Keratinocyte (primary cell): Measurements from ENCODE around the gene CTNND2. TPM values are rescaled to one million over a fixed set of nuclear protein-coding genes. Genes with fewer than 3 reads are reported as not detected.

ENCODE experiments used
- DNase-seq: peaks from one replicate; pipeline ENCODE4 v3.0.0-alpha.2; 2011; ENCODE audit warnings: low read depth, missing footprints, low spot score
- FAIRE-seq: peaks from 2 replicates; lab custom pipeline; 2011; peaks lifted over from hg19 to GRCh38; lab: Jason Lieb, UNC
- H2AFZ ChIP-seq: 2 replicates; pipeline ENCODE4 v1.6.0; 2012; ENCODE audit warnings: low read length, control low read depth, inconsistent platforms; ENCODE audit not compliant: control insufficient read depth
- H3K27ac ChIP-seq: 2 replicates; pipeline ENCODE4 v1.5.1; 2011; ENCODE audit warnings: low read length; ENCODE audit not compliant: control insufficient read depth, insufficient read depth
- H3K27me3 ChIP-seq: 3 replicates; pipeline ENCODE4 v1.6.0; 2011; ENCODE audit warnings: low read length; ENCODE audit not compliant: control insufficient read depth, insufficient read depth; ENCODE audit errors: extremely low read depth
- H3K36me3 ChIP-seq, 2 experiments: 2 replicates in 1 of 2; 3 replicates in 1 of 2; pipeline ENCODE4 v1.5.1; 2011; ENCODE audit warnings: low read length in 2 of 2, mild to moderate bottlenecking in 1 of 2; ENCODE audit not compliant: control insufficient read depth in 2 of 2, insufficient read depth in 2 of 2; ENCODE audit errors: extremely low read depth in 1 of 2
- H3K4me1 ChIP-seq: 3 replicates; pipeline ENCODE4 v1.5.1; 2011; ENCODE audit warnings: low read length; ENCODE audit not compliant: control insufficient read depth, insufficient read depth; ENCODE audit errors: extremely low read depth
- H3K4me2 ChIP-seq: 3 replicates; pipeline ENCODE4 v1.6.0; 2011; ENCODE audit warnings: low read depth, low read length; ENCODE audit not compliant: control insufficient read depth, insufficient read depth; ENCODE audit errors: extremely low read depth
- H3K4me3 ChIP-seq, 3 experiments: fragments of 200-600 bp in 1 of 3; sonication (generic) in 1 of 3; 2 replicates in 2 of 3; 3 replicates in 1 of 3; pipeline ENCODE4 v1.5.1; 2011 to 2016; ENCODE audit warnings: low read length in 3 of 3, mild to moderate bottlenecking in 3 of 3, control low read depth in 2 of 3, inconsistent platforms in 1 of 3, low read depth in 1 of 3, mixed read lengths in 1 of 3, mixed run types in 1 of 3, moderate library complexity in 1 of 3; ENCODE audit not compliant: control insufficient read depth in 2 of 3, insufficient read depth in 2 of 3; ENCODE audit errors: extremely low read depth in 1 of 3
- H3K79me2 ChIP-seq: 2 replicates; pipeline ENCODE4 v1.6.0; 2012; ENCODE audit warnings: low read length; ENCODE audit not compliant: control insufficient read depth, insufficient read depth
- H3K9ac ChIP-seq: 3 replicates; pipeline ENCODE4 v1.6.0; 2011; ENCODE audit warnings: low read length; ENCODE audit not compliant: control insufficient read depth, insufficient read depth; ENCODE audit errors: extremely low read depth
- H3K9me1 ChIP-seq: 3 replicates; pipeline ENCODE4 v1.6.0; 2011; ENCODE audit warnings: low read length; ENCODE audit not compliant: control insufficient read depth, insufficient read depth; ENCODE audit errors: extremely low read depth
- H3K9me3 ChIP-seq: 2 replicates; pipeline ENCODE4 v1.5.1; 2012; ENCODE audit warnings: low read depth, low read length; ENCODE audit not compliant: control insufficient read depth
- H4K20me1 ChIP-seq: 3 replicates; pipeline ENCODE4 v1.6.0; 2011; ENCODE audit warnings: low read length; ENCODE audit not compliant: control insufficient read depth, insufficient read depth; ENCODE audit errors: extremely low read depth
- EZH2 ChIP-seq: IDR thresholded peaks from one replicate; pipeline ENCODE4 v1.6.1; 2012; ENCODE audit warnings: inconsistent platforms, mild to moderate bottlenecking, low read length, moderate library complexity
- dilution Hi-C: fragments of 300-500 bp; cut with MboI; formaldehyde crosslinking; loops from one replicate; pipeline ENCODE4 v1.7.0; 2020; ENCODE audit warnings: low sequenced_read_pairs; ENCODE audit not compliant: extremely low pct_ligation_motif_present
- polyA plus RNA-seq, 5 experiments: library from polyadenylated mRNA; depleted of rRNA in 3 of 5; stranded (reverse) in 3 of 5; stranded (forward) in 1 of 5; unstranded in 1 of 5; fragments of >200 nt; gene quantifications; 1 replicate in 1 of 5; 2 replicates in 3 of 5; 3 replicates in 1 of 5; pipeline versions ENCODE4 v1.2.1 to v1.2.3, GENCODE V29; 2011 to 2012; ENCODE audit warnings: missing spikeins in 2 of 5, low read depth in 1 of 5, low replicate concordance in 1 of 5
- TF ChIP-seq, protein P1 (sequence below), 3 experiments: IDR thresholded peaks in 1 of 3; conservative IDR thresholded peaks in 1 of 3; optimal IDR thresholded peaks in 1 of 3; 2 replicates in 2 of 3; 3 replicates in 1 of 3; pipeline versions ENCODE3 to v1.5.1; 2011; ENCODE audit warnings: low read length in 3 of 3, mild to moderate bottlenecking in 3 of 3, moderate library complexity in 2 of 3, control low read depth in 1 of 3, inconsistent platforms in 1 of 3; ENCODE audit not compliant: insufficient read depth in 2 of 3; ENCODE audit errors: extremely low read depth in 1 of 3

The CTNND2 gene
- polyA plus RNA-seq, 1 donor (not counting 4 experiments of a cell fraction or from before 2014, with no cell fraction given), result not detected

DNA sequence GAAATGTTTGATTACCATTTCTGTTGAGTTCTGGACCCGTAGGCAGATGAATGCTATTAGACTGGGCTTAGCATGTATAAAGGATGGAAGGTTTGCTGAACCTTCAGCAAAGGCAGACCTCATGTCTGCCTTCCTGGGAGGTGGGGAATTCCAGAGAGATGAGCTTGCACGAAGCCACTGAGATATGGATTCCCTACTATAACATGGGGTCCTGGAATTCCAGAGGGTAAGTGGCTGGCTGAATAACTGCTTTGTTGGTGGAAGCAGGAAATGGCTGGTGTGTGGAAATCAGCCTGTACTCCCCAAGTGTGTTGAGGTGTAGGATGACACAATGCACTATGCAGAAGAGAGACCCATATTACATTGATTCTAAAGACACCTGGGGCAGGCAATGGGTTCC, 526.4 kb downstream of the CTNND2 start:
- no peaks in the 10 kb centered on the region for H3K9me1 ChIP-seq
- DNase-seq (no peak), FAIRE-seq (no peak)
- H3K9ac ChIP-seq, result no peak overlapping the region
- no peaks in the 10 kb centered on the region for H3K4me1 ChIP-seq
- no peak for TF ChIP-seq EZH2
- TF ChIP-seq, protein P1, sequence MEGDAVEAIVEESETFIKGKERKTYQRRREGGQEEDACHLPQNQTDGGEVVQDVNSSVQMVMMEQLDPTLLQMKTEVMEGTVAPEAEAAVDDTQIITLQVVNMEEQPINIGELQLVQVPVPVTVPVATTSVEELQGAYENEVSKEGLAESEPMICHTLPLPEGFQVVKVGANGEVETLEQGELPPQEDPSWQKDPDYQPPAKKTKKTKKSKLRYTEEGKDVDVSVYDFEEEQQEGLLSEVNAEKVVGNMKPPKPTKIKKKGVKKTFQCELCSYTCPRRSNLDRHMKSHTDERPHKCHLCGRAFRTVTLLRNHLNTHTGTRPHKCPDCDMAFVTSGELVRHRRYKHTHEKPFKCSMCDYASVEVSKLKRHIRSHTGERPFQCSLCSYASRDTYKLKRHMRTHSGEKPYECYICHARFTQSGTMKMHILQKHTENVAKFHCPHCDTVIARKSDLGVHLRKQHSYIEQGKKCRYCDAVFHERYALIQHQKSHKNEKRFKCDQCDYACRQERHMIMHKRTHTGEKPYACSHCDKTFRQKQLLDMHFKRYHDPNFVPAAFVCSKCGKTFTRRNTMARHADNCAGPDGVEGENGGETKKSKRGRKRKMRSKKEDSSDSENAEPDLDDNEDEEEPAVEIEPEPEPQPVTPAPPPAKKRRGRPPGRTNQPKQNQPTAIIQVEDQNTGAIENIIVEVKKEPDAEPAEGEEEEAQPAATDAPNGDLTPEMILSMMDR (optimal IDR thresholded peaks at IDR 0.05 in 1 of 3, IDR thresholded peaks at IDR 0.05 in 1 of 3, conservative IDR thresholded peaks at IDR 0.05 in 1 of 3; ENCODE audit: extremely low read depth in 1 of 3, insufficient read depth in 2 of 3, low read length in 3 of 3), result no peak
- H3K27me3 ChIP-seq, result no peaks in the 10 kb centered on the region
- no peaks in the 10 kb centered on the region for H4K20me1 ChIP-seq
- no peak overlapping the region for H3K27ac ChIP-seq
- no peak overlapping the region for H3K4me2 ChIP-seq
- H2AFZ ChIP-seq, result no peak overlapping the region
- H3K36me3 ChIP-seq, result no peaks in the 10 kb centered on the region
- no peak overlapping the region for H3K4me3 ChIP-seq
- no peaks in the 10 kb centered on the region for H3K79me2 ChIP-seq
- H3K9me3 ChIP-seq, result no peaks in the 10 kb centered on the region
- dilution Hi-C loops, result no loop called here

GRCh38 chr5:11372191-11372590, 532.1 kb downstream of the CTNND2 start:
- DNase-seq (no peak), FAIRE-seq (no peak)
- no peak overlapping the region for H3K27ac ChIP-seq
- no peaks in the 10 kb centered on the region for H4K20me1 ChIP-seq
- H3K9ac ChIP-seq, result no peak overlapping the region
- no peaks in the 10 kb centered on the region for H3K9me3 ChIP-seq
- H3K4me3 ChIP-seq, result no peak overlapping the region
- dilution Hi-C loops, result no loop called here
- TF ChIP-seq, protein P1 (optimal IDR thresholded peaks at IDR 0.05 in 1 of 3, IDR thresholded peaks at IDR 0.05 in 1 of 3, conservative IDR thresholded peaks at IDR 0.05 in 1 of 3; ENCODE audit: extremely low read depth in 1 of 3, insufficient read depth in 2 of 3, low read length in 3 of 3), result no peak
- TF ChIP-seq EZH2, result no peak
- H3K36me3 ChIP-seq, result no peaks in the 10 kb centered on the region
- H3K4me2 ChIP-seq, result no peak overlapping the region
- H3K9me1 ChIP-seq, result no peaks in the 10 kb centered on the region
- H3K4me1 ChIP-seq, result no peaks in the 10 kb centered on the region
- H3K79me2 ChIP-seq, result no peaks in the 10 kb centered on the region
- H3K27me3 ChIP-seq, result no peaks in the 10 kb centered on the region
- H2AFZ ChIP-seq, result no peak overlapping the region
